Activated CD4-positive, alpha-beta T cell treated with anti-CD3 and anti-CD28 coated beads for 1 hour (primary cell): ENCODE measurements around the gene ABHD15.

Source experiments
- DNase-seq: peaks from one replicate; pipeline ENCODE4 v3.0.0-alpha.2; 2020

ABHD15 gene

DNA sequence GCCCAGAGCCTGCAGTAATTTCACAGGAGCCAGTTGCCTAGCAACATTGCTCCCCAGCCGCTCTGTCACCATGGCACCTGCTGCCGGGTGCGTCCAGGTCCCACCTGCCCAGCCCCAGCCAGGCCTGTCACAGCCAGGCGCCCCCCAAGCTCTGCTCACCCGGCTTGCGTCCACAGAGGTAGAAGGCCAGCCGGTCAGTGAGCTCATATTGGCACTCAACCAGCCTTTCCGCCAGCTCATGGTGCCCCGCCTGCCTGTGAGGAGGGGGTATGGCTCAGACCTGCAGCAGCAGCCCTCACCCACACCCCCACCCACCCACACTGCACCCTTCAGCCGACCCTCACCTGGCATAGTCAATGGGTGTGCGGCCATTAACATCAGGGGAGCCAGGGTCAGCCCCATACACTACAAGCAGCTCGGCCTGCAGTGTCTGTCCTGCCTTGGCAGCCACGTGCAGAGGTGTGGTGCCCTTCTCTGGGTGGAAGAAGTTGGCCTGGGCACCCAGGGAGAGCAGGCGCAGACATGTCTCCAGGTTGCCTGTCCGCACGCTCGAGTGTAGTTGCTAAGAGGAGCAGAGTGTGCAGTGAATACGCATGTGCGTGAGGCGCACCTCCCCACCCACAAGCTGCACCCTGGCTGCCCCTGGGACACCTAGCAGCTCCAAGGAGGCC is 14.9 kb upstream of the ABHD15 start:
- DNase-seq, result no peak

DNA sequence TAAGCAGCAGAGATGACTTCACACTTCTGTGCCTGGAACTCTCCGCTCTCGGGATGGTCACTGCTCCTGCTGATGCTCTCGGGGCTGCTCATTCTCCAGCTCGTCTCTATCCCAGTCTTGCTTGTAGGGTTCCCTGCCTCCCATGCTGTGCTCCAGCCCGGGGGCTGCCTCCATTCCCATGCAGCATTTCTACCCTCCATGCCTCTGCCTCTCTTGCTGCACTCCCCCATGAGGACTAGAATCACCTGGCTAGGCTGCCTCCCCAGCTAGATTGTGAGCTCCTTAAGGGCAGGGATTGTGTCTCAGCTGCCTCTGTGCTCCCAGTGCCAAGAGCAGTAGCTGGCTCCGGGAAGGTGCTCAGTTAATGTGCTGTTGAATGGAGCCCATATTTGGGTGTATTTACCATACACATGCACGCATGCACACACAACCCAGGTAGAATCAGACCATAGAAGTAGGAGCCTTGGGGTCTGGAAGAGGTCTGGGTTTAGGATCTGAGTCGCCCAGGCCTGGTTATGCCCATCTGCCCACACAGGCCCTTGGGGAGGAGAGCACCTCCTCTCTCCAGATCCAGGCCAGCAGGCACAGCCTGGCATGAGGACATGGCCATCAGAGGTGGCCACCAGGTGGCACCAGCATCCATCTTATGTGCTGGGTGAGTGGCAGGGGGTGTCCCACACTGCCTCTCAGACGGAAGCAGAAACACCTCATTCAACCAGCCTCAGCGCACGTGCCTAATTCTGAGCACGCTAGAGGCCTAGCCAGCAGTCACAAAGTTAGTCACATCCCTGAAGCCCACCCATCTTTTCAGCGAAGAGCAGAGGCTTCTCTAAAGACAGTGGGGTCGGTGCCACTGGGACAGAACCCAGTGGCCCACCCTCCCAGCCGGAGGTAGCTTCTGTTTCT is 13.3 kb upstream of the ABHD15 start:
- DNase-seq, result peak; percentile 85

DNA sequence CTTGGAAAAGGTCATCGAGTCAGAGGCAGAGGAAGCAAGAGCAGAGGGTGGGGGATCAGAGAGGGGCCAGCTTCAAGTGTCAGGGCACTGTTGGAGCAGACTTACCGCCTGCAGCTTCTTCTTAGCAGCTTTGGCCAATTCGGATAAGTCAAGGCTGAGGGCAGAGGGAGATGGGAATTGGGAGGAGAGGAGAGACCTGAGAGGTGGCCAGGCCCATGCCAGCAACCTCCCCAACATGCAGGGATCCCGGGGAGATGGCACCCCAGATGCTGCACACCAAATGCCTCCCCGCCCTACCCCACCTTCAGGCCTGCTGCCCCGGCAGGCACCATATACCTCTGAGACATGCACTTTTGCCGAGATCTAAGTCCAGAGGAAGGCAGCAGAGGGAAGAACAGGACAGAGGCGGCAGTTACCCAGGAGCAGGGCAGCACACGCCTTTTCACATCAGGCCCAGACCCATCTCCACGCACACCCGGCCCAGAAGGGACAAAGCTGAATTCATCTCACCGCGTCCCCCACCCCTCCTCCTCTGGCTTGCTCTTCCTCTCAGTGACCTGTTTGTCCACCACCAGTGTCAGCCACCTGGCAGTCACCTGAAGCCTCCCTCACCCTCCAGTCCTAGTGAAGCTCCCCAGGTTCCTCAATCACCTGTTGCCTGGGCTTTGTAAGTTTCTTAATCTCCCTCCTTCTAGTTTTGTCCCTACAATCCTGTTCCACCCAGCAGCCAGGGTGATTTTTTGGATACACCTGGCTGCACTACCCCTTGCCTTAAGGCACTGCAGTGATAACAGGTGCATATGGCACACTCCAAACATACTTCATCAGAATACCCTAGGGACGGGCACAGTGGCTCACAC is 12.0 kb upstream of the ABHD15 start:
- no peak for DNase-seq

DNA sequence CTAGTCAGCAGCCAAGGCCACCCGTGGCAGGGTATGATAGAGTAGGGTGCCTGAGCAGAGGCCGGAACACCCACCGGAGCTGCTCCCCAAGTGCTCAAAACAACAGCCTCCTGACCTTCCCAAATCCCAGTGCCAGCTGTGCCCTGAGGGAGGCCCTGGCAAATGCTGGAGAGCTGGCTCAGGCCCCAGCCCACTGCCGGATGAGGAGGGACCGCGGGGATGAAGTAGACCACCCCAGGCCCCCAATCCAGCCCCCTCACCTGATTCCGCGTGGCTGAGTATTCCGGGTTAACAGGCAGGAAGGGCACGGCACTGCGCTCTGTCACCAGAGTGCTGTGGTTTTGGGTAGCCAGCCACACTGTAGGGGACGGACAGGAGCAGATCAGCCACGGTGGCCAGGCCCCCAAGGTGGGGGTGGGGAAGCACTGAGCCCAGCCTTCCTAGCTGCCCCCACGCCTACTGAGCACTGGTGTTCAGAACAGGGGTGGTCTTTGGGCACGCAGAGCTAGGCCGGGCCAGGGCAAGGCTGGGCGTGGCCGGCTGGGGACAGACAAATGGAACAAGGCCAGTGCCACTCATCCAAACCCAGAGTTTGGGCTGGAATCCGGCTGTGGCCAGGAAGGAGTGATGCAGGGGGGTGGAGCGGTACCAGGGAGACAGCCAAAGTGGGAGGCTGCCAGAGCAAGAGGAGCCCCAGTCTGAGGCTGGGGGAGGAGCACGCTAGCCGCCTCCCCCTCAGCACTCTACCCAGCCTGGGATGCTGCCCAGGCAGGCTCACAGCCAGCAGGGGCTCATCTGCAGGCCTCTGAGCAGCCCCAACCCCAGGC is 10.8 kb upstream of the ABHD15 start:
- DNase-seq, result no peak

DNA sequence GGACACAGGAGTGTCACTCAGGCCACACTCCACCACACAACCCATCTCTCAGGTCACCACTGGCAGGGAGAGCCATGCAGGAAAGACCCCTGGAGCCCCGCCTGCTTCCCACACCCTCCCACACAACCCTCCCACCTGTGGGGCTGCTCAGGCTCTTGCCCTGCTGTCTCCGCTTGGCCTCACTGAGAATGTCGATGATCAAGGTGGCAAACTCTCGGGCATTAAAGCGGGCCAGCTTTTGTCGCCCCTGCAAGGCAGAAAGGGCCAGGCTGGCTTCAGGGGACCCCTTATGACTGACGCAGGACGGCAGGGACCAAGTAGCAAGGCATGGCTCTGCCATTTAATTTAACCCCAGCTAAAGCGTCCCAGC is 10.1 kb upstream of the ABHD15 start:
- DNase-seq, result no peak

DNA sequence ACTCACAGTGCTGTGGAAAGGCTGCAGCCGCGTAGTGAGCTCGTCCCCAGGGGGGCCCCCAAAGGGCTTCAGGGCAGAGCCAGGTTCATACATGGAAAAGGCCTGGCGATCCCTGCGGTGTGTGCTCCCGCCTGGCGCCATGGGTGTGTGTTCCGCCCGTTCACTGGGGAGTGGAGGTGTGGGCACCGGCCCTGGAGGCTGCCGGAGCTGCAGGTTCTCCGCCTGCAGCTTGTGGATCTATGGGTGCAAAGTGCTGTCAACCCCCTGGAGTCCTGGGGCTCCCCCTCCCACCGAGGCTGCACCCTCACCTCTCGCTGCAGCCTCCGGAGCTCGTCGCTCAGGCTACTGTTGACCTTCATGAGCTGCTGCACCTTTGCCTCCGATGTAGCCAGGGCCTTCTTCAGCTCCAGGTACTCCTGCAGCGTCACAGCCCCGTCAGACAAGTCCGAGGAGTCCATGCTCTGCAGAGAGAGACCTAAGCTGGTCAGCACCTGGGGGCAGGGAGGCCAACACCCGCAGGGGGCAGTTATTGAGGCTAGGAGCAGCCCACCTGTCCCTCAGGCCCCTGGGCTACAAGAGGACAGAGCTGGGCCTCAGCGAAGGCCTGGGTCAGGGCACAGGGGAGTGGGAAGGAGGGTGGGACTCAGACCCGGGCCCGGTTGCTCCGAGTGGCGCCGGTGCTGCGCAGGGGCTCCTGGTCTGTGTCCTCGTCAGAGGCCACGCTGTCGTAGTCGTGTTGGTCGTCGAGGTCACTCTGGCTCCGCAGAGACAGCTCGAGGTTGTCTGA is 9.6 kb upstream of the ABHD15 start:
- no peak for DNase-seq

DNA sequence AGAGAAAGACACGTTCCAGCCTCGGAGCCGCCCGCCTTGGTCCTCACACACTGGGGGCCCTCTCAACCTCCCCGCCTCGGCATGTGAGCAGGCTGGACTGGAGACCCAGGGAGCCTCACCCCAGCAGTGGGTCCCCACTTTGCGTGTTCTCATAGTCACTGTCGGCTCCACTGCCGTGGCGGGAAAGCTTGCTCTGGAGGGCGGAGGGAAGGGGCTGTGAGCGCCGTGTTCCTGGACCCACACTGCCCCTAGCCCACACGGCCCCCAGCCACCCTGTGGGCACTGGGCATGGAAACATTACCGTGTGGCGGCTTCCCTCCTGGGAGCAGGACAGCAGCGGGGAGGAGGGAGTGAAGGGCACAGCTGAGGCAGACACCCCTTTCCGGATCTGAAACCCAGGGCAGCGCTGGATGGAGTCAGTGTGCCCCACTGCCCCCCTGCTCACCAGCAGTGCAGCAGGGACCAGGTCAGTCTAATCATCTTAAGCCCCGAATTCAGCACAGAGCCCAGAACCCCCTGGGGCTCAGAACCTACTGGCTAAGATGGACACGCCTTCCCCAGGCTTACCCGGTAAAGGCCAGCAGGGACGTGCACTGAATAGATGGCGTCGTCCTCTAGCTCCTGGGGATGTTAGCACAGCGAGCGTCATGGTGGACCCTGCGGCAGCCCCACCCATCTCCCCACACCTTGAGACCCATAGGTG is 8.8 kb upstream of the ABHD15 start:
- DNase-seq, result no peak

DNA sequence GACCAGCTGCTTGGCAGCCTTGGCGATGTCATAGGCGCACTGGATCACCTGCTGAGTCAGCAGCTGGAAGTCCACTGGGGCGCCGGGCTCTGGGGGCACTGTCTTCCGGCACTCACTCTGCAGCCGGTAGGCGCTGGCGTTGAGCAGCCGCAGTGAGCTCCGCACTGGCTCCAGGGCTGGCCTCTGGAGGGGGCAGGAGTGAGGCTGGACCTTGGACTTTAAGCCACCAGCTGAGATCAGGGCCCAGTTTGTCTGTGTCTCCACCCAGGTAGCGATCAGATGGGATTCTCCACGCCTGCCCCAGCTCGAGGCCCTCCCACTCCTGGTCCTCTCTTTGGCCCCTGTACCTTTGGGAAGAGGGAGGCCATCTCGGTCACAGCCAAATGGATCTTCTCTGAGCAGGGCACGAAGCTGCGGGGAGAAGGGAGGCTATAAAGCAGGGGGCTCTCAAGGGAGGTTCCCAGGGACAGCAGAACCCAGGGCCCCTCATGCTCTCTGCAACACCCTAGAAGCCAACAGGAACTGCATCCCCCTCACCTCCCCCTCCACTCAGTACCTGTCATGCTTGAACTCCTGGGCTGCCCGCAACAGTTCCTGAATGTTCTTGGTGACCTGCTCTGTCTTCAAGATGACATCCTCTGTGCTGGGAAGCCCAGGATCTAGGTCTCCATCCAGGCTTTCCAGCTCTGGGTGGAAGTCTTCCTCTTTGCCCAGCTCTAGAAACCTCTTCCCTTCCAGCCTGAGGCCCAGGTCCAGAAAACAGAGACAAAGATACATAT is 8.1 kb upstream of the ABHD15 start:
- DNase-seq, result no peak

DNA sequence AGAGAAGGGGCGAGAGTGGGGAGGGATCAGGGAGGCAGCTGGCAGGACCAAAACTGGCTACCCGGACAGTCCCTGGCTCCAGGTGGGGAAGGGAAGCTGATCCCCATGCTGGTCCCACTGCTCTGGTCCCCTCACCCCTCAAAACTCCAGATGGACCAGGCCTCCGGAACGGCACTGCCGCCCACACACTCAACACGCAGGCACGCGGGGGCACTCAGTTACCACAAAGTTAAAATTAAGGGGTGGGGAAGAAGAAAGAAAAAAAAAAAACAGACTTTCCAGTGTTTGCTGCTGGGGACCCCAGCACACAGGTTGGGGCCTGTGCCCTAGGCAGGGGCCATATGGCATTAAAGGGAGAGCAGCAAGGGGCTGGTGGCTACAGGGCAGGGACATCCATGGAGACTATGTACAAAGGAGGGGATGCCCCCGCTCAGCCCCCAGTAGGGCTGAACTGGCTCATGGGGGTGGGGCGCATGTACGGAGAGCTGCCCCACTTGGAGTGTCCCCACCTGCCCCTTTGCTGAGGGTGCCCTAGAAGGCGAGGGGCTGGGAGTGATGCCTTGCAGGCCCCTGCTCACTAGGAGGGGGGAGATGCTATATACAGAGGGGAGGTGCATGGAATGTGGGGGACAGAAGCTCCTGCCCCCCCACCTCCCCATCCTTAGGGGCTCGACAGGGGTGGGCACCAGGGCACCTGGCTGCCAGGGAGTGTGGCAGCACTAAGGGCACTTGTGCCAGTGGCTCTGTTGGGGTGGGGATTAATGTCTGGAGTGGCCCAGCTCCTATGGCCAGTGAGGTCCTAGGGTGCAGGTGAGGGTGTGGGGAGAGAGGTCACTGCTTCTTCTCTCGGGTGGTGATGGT is 7.3 kb upstream of the ABHD15 start:
- no peak for DNase-seq

DNA sequence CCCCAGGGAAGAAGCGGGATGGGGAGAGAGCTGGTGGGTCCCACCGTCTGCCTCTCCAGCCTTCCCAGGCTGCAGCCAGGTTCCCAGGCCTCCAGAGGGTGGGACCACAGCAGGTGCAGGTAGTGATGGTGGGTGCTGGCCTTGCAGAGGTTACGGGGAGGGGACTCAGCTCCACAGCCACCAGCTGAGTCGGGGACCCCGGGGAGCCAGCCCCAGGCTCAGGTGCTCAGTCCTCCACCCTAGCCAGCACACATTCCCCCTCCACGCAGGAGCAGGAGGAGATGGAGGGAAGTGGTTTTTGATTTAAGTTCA is 6.7 kb upstream of the ABHD15 start:
- no peak for DNase-seq

DNA sequence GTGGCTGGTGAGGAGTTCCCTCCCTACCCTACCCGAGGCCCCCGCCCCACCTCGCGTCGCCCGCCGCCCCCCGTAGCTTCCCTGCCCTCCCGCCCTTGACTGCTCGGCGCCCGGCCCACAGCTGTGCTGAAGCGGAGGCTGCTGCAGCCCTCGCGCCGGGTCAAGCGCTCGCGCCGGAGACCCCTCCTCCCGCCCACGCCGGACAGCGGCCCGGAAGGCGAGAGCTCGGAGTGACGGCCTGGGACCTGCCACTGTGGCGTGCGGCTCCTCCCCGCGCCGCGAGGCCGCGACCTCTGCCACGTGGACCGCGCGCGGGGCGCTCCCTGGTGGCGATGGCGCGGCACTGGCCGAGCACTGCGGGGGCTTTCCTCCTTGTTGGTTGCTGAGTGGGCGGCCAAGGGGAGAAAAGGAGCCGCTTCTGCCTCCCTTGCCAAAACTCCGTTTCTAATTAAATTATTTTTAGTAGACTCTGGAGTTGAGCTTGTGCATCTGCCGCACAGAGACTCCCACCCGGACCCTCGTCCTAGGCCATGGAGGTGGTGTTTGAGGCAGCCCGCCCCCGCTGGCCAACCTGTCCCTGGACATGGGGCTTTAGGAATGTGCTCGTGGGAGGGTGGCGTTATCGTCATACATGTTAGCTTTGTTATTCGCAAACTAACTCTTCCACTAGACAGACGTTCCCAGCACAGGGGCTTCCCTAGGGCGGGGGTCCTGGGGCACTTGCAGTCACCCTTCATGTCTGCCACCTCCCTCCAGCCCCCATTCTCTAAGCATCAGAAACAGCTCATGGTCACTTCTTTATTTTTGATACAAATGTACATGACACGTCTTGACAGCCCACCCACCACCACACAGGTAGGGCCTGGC is 6.1 kb upstream of the ABHD15 start:
- DNase-seq, result peak; percentile 47

DNA sequence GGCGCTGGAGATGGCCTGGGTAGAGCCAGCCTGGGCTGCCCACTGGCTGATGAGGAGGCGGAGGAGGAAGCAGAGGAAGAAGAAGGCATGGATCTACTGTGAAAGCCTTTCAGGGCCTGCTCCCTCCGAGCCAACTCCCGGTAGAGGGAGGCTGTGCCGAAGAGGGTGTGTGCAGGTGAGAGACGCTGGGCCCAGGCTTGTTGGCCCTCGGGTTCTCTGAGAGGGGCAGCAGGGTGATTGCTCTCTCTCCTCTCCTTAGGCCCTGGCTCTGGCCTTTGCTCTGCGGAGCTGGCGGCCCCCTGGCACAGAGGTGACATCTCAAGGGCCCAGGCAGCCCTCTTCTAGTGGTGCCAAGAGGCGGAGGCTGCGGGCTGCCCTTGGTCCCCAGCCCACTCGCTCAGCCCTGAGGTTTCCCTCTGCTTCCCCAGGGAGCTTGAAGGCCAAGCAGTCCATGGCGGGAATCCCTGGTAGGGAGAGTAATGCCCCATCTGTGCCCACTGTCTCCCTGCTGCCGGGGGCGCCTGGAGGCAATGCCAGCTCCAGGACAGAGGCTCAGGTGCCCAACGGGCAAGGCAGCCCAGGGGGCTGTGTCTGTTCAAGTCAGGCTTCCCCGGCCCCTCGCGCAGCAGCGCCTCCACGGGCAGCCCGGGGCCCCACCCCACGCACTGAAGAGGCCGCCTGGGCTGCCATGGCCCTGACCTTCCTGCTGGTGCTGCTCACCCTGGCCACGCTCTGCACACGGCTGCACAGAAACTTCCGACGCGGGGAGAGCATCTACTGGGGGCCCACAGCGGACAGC is 5.2 kb upstream of the ABHD15 start:
- no peak for DNase-seq

DNA sequence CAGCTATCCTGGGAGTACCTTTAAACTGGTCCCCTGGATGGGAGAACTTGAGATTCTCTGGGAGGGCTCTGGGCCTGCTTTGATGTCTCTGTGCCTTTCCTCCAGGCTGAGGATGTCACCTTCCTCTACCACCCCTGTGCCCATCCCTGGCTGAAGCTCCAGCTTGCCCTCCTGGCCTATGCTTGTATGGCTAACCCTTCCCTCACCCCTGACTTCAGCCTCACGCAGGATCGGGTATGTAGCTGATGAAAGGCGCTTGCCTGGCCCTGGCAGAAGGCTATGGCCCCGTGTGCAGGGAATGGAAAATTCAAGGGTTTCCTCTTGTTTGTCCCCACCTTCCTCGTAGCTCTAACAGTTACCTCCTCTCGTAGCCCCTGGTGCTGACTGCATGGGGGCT is 4.6 kb upstream of the ABHD15 start:
- no peak for DNase-seq

DNA sequence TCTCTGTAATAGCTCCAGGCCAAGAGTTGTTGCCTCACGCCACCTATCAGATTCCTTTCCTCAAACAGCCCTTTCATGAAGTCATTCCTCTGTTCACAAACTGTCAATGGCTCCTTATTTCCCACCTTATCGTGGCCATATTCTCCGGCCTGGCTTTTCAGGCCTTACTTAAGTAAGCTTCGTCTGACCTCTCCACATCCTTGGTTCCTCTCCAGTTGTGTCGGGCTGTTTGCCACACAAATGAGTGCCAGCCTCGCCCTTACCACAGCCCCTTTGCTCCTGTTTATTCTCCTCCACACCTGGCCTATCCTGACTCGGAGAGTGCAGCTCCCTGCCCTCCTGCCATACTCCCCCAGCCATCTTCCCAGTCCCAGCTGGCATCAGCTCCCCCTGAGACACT is 3.7 kb upstream of the ABHD15 start:
- no peak for DNase-seq

DNA sequence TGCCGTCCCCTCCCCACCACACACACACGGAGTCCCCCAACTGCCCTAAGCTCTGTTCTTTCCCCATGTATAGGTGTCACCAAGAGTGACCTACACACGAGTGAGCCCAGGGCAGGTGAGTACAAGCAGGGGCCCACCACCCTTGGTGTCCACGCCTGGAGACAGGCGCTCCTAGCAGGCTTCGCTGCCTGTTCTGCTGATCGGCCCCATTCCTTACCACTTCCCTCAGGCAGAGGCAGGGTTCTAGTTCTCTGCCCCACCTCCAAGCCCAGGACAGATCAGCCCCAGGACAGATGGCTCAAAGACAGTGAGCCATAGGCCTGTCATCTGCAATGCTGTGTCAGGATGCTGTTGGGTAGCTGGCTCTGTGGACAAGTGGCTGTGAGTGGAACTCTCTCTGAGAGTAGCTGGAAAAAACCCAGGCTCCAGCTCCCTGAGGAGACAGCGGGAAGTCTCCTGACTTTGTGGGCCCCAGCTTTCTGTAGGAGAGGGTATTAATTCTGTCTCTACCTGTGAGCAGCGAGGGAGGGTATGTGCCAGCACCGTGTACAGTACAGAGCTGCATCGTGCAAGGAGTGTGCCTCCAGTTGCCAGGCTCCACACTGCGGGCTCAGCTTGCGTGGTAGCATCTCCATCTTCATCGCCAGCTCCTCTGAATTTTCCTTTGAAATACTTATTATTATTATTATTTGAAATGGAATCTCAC is 2.6 kb upstream of the ABHD15 start:
- no peak for DNase-seq

DNA sequence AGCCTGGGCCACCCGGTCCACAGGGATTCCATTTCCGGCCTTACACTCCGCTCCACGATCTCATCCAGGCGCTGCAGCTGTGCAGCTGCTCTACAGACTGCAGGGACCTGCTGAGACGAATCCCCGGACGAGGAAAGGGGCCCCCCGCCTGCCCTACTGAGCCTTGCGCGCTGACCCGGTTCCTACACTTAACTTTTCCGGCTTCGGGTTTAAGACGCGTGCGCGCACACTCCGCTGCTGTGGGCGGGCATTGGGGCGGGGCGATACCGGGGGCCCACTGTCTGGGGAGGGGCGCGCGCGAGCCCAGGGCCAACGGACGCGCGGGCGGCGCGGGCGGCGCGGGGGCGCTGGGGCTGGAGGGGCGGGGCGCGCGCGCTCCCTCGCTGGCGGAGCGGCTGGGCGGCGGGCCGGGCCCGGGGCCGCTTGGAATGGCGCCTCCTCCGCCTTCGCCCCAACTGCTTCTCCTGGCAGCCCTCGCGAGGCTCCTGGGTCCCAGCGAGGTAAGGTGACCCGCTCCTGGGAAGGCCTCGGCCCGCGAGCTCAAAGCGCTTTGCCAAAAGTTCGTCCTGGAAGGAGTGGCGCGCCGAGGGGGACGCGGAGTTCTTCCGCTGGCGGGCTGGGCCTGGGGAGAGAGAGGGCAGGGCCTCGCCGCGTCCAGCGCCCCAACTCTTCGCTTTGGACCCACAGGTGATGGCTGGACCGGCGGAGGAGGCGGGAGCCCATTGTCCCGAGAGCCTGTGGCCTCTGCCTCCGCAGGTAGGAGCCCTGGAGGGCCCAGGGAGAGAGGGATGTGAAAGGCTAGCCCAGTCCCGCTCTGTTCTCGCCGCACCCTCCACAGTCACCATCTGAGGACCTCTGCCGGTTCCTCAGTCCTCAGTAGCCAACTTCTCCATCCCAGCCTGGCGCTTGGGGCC is 1.8 kb upstream of the ABHD15 start, which contains the start of gene TP53I13:
TP53I13 (plus strand) TSS at position 371 of the 914 bp plus-strand sequence; CDS start at position 429, 58 bp downstream.
- peak; percentile 86 for DNase-seq
